ENCODE data around the gene WASF2.
"Not testable (repeated sequence)": the region's sequence is repeated elsewhere in the genome, so short reads cannot be mapped to it uniquely, and the experiment has no call there.

Gene WASF2

DNA sequence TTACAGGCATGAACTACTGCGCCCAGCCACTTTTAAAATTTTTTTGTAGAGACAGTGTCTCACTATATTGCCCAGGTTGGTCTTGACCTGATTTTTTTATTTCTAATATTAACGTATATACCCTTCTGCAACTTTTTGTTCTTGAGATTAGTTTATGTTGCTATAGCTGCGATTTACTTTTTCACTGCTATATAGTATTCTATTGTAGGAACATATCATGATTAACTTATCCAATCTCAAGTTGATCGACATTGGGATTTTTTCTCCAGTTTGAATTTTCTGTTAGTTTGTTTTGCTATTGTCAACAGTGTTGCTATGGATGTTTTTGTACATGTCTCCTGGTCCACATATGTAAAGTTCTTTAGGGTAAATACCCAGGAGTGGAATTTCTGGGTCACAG is 35.4 kb downstream of the WASF2 start:
- DNase-seq (ENCODE audit: low read depth in 2 of 2): no peak

DNA sequence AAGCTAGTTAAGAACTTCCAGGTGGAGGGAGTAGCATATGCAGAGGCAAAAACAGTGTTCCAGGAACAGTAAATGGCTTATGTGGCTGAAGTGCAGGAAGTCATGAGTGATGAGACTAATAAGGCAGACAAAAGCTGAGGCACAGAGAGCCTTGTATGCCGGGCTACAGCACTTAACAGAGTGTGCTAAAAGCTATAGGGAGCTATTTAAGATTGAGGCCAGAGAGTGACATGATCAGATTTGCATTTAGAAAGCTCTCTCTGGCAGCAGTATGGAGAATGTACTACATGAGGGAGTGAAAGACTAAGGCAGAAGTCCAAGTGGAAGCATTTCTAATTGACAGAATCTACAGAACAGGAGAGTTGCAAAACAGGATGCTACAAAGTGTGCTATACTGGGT is 38.6 kb downstream of the WASF2 start:
- no peak for DNase-seq (ENCODE audit: low read depth in 2 of 2)

- DNase-seq (ENCODE audit: low read depth in 2 of 2): no peak
These were observed 41.0 kb downstream of the WASF2 start for GRCh38 chr1:27448982-27449381.

DNA sequence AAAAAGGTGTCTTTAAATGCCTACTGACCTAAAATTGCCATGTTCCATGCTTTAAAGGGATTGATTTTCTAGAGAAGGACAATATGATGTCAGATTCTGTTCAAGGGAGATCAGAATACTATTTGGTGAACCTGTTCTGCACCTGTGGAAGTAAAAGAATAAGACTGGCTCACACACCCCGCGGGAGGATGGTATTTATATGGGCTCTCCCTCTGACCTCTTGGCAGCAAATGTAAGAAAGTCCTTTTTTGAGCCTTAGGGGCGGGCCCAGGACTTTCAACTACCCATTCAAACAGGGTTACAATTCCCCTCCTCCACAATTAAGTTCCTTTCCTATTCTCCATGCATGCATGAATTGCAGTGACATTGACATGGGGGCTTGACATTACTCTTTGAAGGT is 42.1 kb downstream of the WASF2 start:
- no peak for DNase-seq (ENCODE audit: low read depth in 2 of 2)

GRCh38 chr1:27447399-27447798 is 42.6 kb downstream of the WASF2 start:
- no peak for DNase-seq (ENCODE audit: low read depth in 2 of 2)

GRCh38 chr1:27446496-27447020 is 43.4 kb downstream of the WASF2 start:
- DNase-seq (ENCODE audit: low read depth in 2 of 2): no peak

DNA sequence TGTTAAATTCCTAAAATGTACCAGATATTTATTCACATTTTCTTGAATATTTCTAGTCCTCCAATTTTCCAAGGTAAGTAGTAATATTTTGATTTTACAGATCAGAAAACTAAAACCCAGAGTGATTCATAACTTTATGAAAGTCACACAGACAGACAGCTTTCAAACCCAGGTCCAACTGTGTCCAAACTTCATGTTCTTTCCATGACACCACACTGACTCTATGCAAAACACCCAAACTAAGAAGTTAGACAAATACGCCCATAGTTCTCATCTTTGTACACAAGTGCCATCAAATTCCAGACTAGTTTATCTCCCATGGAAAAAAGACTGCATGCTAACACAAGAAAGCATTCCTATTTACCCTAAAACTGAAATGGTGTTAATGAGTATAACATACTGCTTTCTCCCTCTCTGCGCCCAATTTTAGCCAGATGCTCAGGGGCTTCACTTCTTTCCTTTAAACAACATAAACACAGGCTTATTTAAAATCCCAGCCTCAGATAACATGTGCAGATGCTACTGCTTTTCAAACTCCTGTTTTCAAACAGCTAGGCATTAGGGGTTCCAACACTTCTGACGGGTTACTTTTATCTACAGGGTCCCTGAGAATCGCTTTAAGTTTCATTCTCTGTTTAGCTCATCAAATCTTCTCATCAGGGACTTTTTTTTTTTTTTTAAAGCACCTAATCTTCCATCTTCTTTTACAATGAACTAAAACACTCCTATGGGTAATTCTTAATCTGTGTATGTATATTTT is 44.6 kb downstream of the WASF2 start:
- no peak for DNase-seq (ENCODE audit: low read depth in 2 of 2)

- DNase-seq (ENCODE audit: low read depth in 2 of 2): no peak
These were observed 45.3 kb downstream of the WASF2 start for GRCh38 chr1:27444632-27445031.

GRCh38 chr1:27439150-27439549 is 50.8 kb downstream of the WASF2 start:
- DNase-seq (ENCODE audit: low read depth in 2 of 2): no peak

DNA sequence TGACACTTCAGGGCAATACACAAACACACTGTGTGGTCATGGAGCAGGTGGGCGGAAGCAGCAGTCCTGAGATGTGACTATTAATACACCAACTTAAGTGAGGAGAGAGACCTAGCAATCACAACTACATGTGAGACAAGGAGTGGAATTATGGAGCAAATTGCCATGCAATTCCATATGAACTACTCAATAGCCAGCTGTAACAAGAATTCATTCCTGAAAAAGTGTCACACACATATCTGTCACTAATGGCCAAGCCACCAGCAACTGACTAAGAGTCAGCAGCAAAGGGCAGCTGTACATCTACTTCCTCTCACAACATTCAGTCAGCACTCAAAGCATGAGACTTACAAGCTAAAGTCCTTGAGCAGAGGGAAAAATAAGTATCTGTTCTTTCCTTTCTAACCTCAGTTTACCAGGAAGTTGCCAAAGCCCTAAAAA is 51.3 kb downstream of the WASF2 start:
- DNase-seq (ENCODE audit: low read depth in 2 of 2): no peak

DNA sequence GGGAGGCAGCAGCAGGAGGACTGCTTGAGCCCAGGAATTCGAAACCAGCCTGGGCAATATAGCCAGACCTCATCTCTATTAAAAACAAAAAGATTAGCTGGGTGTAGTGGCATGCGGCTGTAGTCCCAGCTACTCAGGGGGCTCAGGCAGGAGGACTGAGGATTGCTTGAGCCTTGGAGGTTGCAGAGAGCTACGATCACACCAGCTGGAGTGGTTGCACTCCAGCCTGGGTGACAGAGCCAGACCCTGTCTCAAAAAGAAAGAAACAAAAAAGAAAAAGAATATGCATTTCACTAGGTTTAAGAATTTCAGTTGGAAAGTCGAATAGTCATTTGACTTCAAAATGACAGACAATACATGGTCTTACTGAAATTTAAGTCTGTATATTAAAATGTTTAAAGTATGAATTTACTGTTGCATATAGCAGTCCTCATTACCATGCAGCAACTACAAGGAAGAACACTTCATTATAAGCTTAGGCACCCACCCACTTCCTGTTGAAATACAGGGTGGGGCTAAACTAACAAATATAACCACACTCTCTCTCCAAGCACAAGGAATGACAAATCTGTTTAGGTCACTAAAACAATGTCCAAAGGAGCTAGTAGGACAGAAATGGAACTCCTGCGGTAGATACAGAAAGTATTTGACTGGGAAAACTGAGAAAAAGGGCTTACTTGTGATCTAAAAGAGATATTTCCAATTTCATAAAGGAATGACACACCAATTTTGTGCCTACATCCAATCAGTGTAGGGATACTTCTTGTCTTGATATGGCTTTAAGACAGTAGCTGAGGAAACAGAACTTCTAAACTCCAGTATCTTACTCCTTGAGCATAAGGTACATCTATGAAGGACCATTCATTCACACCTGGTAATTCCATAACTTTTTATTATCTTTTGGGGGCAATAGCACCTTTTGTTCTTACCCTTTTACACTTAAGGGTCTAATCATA is 53.5 kb downstream of the WASF2 start:
- no peak for DNase-seq (ENCODE audit: low read depth in 2 of 2)

- DNase-seq (ENCODE audit: low read depth in 2 of 2): no peak
These were observed 54.3 kb downstream of the WASF2 start for GRCh38 chr1:27435566-27436203.

- no peak for DNase-seq (ENCODE audit: low read depth in 2 of 2)
These were observed 56.3 kb downstream of the WASF2 start for GRCh38 chr1:27433706-27434105.

GRCh38 chr1:27432725-27433124 is 57.2 kb downstream of the WASF2 start:
- DNase-seq (ENCODE audit: low read depth in 2 of 2): not testable (repeated sequence)

DNA sequence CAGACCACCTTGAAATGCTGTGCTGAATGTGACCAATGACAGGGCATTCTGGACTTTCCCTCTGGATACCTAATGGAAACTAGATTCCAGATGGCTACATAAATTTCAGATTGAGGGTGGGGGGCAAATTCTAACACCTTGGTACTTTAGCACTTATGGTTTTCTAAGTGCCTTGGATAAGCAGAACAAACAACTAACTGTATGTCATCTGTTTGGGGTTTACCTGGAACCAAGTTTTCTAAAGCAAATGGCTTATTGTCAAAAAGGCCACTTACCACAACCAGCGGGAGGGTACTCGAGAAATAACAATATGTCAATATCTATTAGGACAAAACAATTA is 58.4 kb downstream of the WASF2 start:
- DNase-seq (ENCODE audit: low read depth in 2 of 2): no peak

DNA sequence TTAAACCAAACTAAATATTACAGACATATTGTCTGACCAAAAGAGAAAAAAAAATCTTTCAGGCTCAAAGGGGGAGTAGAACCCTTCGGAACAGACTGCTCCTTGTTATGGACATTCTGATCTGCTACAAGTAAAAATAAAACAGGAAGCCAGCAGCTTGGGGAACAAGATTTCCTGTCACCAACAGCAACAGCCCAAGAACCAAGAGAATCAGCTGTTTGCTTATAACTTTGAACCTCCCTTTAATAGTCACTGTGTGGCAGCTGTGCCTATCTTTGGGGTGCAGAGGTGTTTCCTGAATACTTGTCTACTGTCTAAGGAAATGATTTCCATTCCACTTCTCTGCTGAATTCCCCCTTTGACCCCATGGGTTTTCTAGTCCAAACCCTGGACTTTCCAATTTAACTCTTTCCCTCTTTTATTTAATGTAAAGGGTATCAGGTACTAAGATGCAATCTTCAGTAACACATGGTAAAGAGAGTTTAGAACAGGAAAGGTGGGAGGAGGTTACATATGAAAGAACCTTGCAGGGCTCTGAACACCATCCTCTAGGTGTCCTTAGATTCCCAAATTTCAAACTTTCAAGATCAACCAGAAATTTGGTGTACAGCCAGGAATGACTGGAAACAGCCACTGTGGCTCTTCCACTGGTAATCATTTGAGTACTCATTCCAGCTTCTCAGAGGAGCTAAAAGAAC is 58.9 kb downstream of the WASF2 start:
- no peak for DNase-seq (ENCODE audit: low read depth in 2 of 2)

DNA sequence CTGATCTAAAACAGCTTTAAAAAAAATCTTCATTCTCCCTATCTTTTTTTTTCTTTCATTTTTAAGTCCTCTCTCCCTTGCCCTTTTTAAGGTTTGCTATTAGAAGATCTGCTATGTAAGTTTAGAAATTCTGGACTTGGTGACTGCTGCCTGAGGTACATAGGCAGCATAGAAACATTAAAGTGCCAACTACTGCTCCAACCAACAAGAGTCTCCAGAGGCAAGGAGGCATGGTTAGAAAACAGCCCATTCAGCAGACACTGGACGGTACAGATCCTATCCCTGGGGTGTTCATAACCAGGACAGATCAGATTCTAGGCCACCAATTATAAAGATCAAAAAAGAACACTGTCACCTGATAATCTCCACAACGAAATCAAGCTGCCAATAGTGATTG is 60.9 kb downstream of the WASF2 start:
- no peak for DNase-seq (ENCODE audit: low read depth in 2 of 2)

GRCh38 chr1:27428316-27429028 is 61.5 kb downstream of the WASF2 start:
- DNase-seq (ENCODE audit: low read depth in 2 of 2): peak in 1 of 2 donors; percentile 4

DNA sequence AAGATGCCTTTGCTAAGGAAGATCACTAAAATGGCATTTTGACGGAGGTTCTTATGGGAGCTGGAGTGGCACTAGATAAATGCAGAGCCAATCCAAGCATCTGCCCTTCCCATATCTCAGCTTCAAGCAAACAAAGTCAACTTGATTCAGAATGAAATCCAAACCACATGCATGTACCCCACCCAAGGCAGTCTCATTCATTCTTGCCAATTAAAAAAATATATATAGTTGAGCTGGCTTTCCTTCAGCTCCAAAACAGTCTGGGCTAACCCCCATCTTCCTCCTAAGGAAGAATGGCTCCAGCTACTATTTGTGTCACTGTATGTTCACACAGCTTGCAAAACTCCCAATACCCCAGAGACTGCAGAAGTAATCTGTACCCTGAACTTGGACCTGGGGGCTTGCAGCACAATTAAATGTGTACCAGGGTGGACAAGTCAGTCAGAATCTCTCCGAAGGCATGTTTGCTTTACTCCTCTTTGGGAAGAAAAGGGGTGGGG is 62.1 kb downstream of the WASF2 start:
- no peak for DNase-seq (ENCODE audit: low read depth in 2 of 2)

DNA sequence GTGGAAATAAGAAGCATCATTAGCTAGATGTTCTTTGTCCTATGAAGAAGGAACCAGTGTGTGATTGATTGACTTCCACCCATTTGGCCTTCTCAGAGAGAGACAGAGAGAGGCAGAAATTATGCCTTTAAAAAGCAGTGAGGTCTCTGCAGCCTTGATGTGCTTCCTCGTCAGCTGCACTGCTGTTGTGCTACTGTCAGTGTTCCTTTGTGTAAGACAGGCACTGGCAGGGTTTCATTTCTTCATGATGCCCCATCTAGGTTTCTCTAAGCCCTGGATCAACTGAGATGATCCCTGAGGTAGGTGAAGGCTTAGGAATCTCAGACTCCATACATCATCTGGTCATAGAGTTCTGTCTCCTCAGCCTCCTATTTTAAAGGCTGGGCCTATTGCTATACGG is 62.6 kb downstream of the WASF2 start:
- no peak for DNase-seq (ENCODE audit: low read depth in 2 of 2)

DNA sequence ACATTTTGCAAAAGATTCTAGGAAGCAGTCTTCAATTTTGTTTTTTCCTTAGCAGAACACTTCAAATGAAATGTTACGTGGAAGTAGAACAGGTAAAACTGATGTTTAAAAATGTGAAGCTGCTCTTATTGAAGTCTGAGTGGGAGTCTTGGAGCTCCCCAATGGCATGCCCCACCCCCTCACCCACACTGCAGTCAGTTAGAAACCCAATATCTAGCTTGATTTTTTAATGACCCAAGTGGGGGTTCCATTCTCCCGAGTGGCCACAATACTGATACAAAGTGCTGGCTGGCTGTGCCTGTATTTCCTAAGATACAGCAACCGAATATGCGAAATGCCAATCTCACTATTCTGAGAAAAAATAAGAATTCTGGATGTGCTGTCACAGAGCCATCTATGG is 66.3 kb downstream of the WASF2 start:
- DNase-seq (ENCODE audit: low read depth in 2 of 2): no peak

Measured in stimulated activated CD4-positive, alpha-beta T cell treated with anti-CD3 and anti-CD28 coated beads, Interleukin-1b, Interleukin-23, amount 100 ng/mL, for 4 hours (primary cell).